DOHH2 (cell line): ENCODE measurements around the gene ACTRT3.

Experiments used
- H3F3A ChIP-seq: fragments of 200-600 bp; sonication (generic), shearing (Covaris generic); 2 replicates; pipeline ENCODE4 v1.6.0; 2016; ENCODE audit warnings: antibody characterized with exemption, mild to moderate bottlenecking; ENCODE audit not compliant: control insufficient read depth, insufficient read depth
- H3K27ac ChIP-seq: fragments of 200-600 bp; sonication (generic); 2 replicates; pipeline ENCODE4 v1.5.1; 2014; ENCODE audit warnings: low read depth, mild to moderate bottlenecking, low read length, moderate library complexity
- H3K27me3 ChIP-seq: fragments of 200-600 bp; sonication (generic); 2 replicates; pipeline ENCODE4 v1.6.1; 2014; ENCODE audit warnings: mild to moderate bottlenecking, low read length, mixed read lengths; ENCODE audit not compliant: control insufficient read depth
- H3K36me3 ChIP-seq: fragments of 200-600 bp; sonication (generic); 2 replicates; pipeline ENCODE4 v1.6.1; 2014; ENCODE audit warnings: mild to moderate bottlenecking, low read length, moderate library complexity, mixed read lengths; ENCODE audit not compliant: control insufficient read depth
- H3K4me1 ChIP-seq: fragments of 200-600 bp; sonication (generic); 2 replicates; pipeline ENCODE4 v1.6.1; 2014; ENCODE audit warnings: mild to moderate bottlenecking, low read length, mixed read lengths; ENCODE audit not compliant: control insufficient read depth
- H3K4me2 ChIP-seq: fragments of 200-600 bp; sonication (generic); 2 replicates; pipeline ENCODE4 v1.6.0; 2014; ENCODE audit warnings: mild to moderate bottlenecking, low read length, moderate library complexity
- H3K4me3 ChIP-seq: fragments of 200-600 bp; sonication (generic); 2 replicates; pipeline ENCODE4 v1.5.1; 2014; ENCODE audit warnings: mild to moderate bottlenecking, low read length, mixed read lengths
- H3K79me2 ChIP-seq: fragments of 200-600 bp; sonication (generic); 2 replicates; pipeline ENCODE4 v1.6.1; 2014; ENCODE audit warnings: mild to moderate bottlenecking, low read length, mixed read lengths; ENCODE audit not compliant: control insufficient read depth
- H3K9me2 ChIP-seq: fragments of 200-600 bp; sonication (generic); replicated peaks from 2 replicates; pipeline ENCODE4 v1.6.1; 2014; ENCODE audit warnings: mild to moderate bottlenecking, low read length, mixed read lengths; ENCODE audit not compliant: control insufficient read depth
- H3K9me3 ChIP-seq: fragments of 200-600 bp; sonication (generic); 2 replicates; pipeline ENCODE4 v1.6.1; 2014; ENCODE audit warnings: antibody characterized with exemption, low read length, mixed read lengths; ENCODE audit not compliant: control insufficient read depth, insufficient read depth
- H4K20me1 ChIP-seq: fragments of 200-600 bp; sonication (generic); 2 replicates; pipeline ENCODE4 v1.6.0; 2014; ENCODE audit warnings: low read depth, mild to moderate bottlenecking, antibody characterized with exemption, low read length, moderate library complexity; ENCODE audit not compliant: control insufficient read depth, insufficient read depth
- CTCF ChIP-seq: fragments of 200-600 bp; sonication (generic); IDR thresholded peaks from one replicate; pipeline ENCODE4 v1.5.1; 2014; ENCODE audit warnings: antibody characterized with exemption, mild to moderate bottlenecking, low read depth, low read length; ENCODE audit not compliant: poor library complexity, severe bottlenecking
- EZH2phosphoT487 ChIP-seq: fragments of 200-600 bp; sonication (generic); IDR thresholded peaks from 2 replicates; pipeline ENCODE4 v1.6.1; 2017; ENCODE audit warnings: borderline replicate concordance, mild to moderate bottlenecking, antibody characterized with exemption, low read length, moderate library complexity, mixed read lengths

The ACTRT3 gene

GRCh38 chr3:169813757-169814517 lies 44.6 kb upstream of the ACTRT3 start:
- no peaks in the 10 kb centered on the region for H3K9me2 ChIP-seq
- peak overlapping the region; percentile 53 for H3K27ac ChIP-seq
- peak overlapping the region; percentile 98 for H3K4me2 ChIP-seq
- peaks cover 52% of the 10 kb centered on the region for H3K4me1 ChIP-seq
- peak overlapping the region; percentile 73 for H3K4me3 ChIP-seq
- TF ChIP-seq CTCF (peak; percentile 84), EZH2phosphoT487 (no peak)
- H3F3A ChIP-seq = peaks cover 14% of the 10 kb centered on the region
- peaks cover 22% of the 10 kb centered on the region for H3K79me2 ChIP-seq
- H3K9me3 ChIP-seq = peaks cover 10% of the 10 kb centered on the region; the same call in 1 of the 2 replicates
- no peaks in the 10 kb centered on the region for H4K20me1 ChIP-seq
- H3K27me3 ChIP-seq = no peaks in the 10 kb centered on the region
- no peaks in the 10 kb centered on the region; the same call in 1 of the 2 replicates for H3K36me3 ChIP-seq

GRCh38 chr3:169813278-169813677 lies 43.9 kb upstream of the ACTRT3 start:
- peak overlapping the region; percentile 98 for H3K4me2 ChIP-seq
- peak overlapping the region; percentile 73 for H3K4me3 ChIP-seq

GRCh38 chr3:169812332-169813235 lies 43.2 kb upstream of the ACTRT3 start, which contains the start of the genes LRRC34 and LRRIQ4:
Gene LRRC34, minus strand, starts transcription at chr3:169812904. Its CDS starts 356 bp downstream, at chr3:169812548.
Gene LRRIQ4, plus strand, starts transcription at chr3:169812870. Its CDS starts 9,052 bp downstream, at chr3:169821922.
- Histone ChIP-seq H4K20me1 (no peaks in the 10 kb centered on the region), H3K4me1 (peaks cover 46% of the 10 kb centered on the region), H3K27me3 (no peaks in the 10 kb centered on the region), H3K9me3 (peaks cover 10% of the 10 kb centered on the region; the same call in 1 of the 2 replicates), H3K4me3 (peak within 1 kb of the TSS; percentile 73), H3K4me2 (peak within 1 kb of the TSS; percentile 98), H3F3A (peaks cover 16% of the 10 kb centered on the region), H3K27ac (peak within 1 kb of the TSS; percentile 53), H3K9me2 (no peaks in the 10 kb centered on the region), H3K79me2 (peaks cover 22% of the 10 kb centered on the region), H3K36me3 (no peaks in the 10 kb centered on the region; the same call in 1 of the 2 replicates)
- TF ChIP-seq EZH2phosphoT487 (no peak), CTCF (no peak)

More at GRCh38 chr3:169813278-169813677, 43.9 kb upstream of the ACTRT3 start:
- H3K36me3 ChIP-seq = no peaks in the 10 kb centered on the region; the same call in 1 of the 2 replicates
- H3F3A ChIP-seq = peaks cover 16% of the 10 kb centered on the region
- peak overlapping the region; percentile 53 for H3K27ac ChIP-seq
- H3K9me3 ChIP-seq = peaks cover 10% of the 10 kb centered on the region; the same call in 1 of the 2 replicates
- H3K27me3 ChIP-seq = no peaks in the 10 kb centered on the region
- peaks cover 49% of the 10 kb centered on the region for H3K4me1 ChIP-seq
- no peak for TF ChIP-seq CTCF
- no peak for TF ChIP-seq EZH2phosphoT487
- no peaks in the 10 kb centered on the region for H4K20me1 ChIP-seq
- no peaks in the 10 kb centered on the region for H3K9me2 ChIP-seq
- H3K79me2 ChIP-seq = peaks cover 22% of the 10 kb centered on the region
